RWPE2 (cell line): ENCODE measurements around the gene LDLRAD4.

Experiments
- ATAC-seq: fragments of 200-7000 bp; cut with Tn5 transposase; 3 replicates; pipeline ENCODE4 v1.9.1; 2021; ENCODE audit warnings: low read depth
- DNase-seq: peaks from one replicate; pipeline ENCODE4 v3.0.0-alpha.2; 2020; ENCODE audit warnings: low spot score
- H3K27ac ChIP-seq: fragments of 450-650 bp; 2 replicates; pipeline ENCODE4 v1.5.1; 2017; ENCODE audit warnings: mild to moderate bottlenecking; ENCODE audit not compliant: poor library complexity, severe bottlenecking
- H3K27me3 ChIP-seq: fragments of 250-450 bp; sonication (Bioruptor Pico); 2 replicates; pipeline ENCODE4 v1.5.1; 2021; ENCODE audit warnings: mild to moderate bottlenecking, moderate library complexity; ENCODE audit not compliant: insufficient read depth, poor library complexity, severe bottlenecking
- H3K36me3 ChIP-seq: fragments of 250-450 bp; sonication (Bioruptor Pico); 2 replicates; pipeline ENCODE4 v1.5.1; 2020; ENCODE audit warnings: low read depth, mild to moderate bottlenecking, moderate library complexity
- H3K4me1 ChIP-seq: fragments of 250-450 bp; sonication (Bioruptor Pico); 2 replicates; pipeline ENCODE4 v1.5.1; 2021; ENCODE audit warnings: mild to moderate bottlenecking, moderate library complexity; ENCODE audit not compliant: insufficient read depth, poor library complexity, severe bottlenecking
- H3K4me3 ChIP-seq: fragments of 250-450 bp; sonication (Bioruptor Pico); 2 replicates; pipeline ENCODE4 v1.5.1; 2021; ENCODE audit warnings: mild to moderate bottlenecking, moderate library complexity; ENCODE audit not compliant: severe bottlenecking
- H3K9me3 ChIP-seq: fragments of 250-450 bp; sonication (Bioruptor Pico); 2 replicates; pipeline ENCODE4 v1.5.1; 2021; ENCODE audit warnings: mild to moderate bottlenecking, moderate library complexity; ENCODE audit not compliant: severe bottlenecking
- TF ChIP-seq, protein P1 (sequence below): fragments of 450-650 bp; IDR thresholded peaks from one replicate; pipeline ENCODE4 v1.5.1; 2017; ENCODE audit warnings: mild to moderate bottlenecking, moderate library complexity; ENCODE audit not compliant: poor library complexity, severe bottlenecking

The LDLRAD4 gene

DNA sequence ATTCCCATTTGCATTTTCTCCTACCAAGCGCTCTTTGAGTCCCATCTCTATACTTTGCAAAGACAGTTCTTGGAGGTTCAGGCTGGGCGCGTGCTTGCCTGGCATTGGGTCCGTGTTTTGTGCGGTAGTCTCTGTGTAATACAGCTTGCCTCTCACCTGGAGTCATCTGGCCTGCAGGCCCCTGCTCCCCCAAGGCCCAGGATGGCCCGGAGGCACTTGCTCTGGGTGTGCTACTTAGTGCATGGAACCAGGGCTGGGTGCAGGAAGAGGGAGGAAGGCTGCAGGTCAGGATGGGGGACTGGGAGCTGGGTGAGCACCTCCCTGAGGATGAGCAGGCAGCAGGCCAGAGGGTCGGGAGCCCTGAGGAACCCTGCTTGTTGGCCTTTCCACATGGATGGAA is 220.9 kb downstream of the LDLRAD4 start:
- no peak for DNase-seq
- H3K4me1 ChIP-seq, result peaks cover 8% of the 10 kb centered on the region
- ATAC-seq, result no peak
- no peak overlapping the region for H3K27ac ChIP-seq
- TF ChIP-seq, protein P1, sequence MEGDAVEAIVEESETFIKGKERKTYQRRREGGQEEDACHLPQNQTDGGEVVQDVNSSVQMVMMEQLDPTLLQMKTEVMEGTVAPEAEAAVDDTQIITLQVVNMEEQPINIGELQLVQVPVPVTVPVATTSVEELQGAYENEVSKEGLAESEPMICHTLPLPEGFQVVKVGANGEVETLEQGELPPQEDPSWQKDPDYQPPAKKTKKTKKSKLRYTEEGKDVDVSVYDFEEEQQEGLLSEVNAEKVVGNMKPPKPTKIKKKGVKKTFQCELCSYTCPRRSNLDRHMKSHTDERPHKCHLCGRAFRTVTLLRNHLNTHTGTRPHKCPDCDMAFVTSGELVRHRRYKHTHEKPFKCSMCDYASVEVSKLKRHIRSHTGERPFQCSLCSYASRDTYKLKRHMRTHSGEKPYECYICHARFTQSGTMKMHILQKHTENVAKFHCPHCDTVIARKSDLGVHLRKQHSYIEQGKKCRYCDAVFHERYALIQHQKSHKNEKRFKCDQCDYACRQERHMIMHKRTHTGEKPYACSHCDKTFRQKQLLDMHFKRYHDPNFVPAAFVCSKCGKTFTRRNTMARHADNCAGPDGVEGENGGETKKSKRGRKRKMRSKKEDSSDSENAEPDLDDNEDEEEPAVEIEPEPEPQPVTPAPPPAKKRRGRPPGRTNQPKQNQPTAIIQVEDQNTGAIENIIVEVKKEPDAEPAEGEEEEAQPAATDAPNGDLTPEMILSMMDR, result no peak
- no peaks in the 10 kb centered on the region for H3K36me3 ChIP-seq
- H3K4me3 ChIP-seq, result no peak overlapping the region
- H3K9me3 ChIP-seq, result no peaks in the 10 kb centered on the region
- no peaks in the 10 kb centered on the region for H3K27me3 ChIP-seq

DNA sequence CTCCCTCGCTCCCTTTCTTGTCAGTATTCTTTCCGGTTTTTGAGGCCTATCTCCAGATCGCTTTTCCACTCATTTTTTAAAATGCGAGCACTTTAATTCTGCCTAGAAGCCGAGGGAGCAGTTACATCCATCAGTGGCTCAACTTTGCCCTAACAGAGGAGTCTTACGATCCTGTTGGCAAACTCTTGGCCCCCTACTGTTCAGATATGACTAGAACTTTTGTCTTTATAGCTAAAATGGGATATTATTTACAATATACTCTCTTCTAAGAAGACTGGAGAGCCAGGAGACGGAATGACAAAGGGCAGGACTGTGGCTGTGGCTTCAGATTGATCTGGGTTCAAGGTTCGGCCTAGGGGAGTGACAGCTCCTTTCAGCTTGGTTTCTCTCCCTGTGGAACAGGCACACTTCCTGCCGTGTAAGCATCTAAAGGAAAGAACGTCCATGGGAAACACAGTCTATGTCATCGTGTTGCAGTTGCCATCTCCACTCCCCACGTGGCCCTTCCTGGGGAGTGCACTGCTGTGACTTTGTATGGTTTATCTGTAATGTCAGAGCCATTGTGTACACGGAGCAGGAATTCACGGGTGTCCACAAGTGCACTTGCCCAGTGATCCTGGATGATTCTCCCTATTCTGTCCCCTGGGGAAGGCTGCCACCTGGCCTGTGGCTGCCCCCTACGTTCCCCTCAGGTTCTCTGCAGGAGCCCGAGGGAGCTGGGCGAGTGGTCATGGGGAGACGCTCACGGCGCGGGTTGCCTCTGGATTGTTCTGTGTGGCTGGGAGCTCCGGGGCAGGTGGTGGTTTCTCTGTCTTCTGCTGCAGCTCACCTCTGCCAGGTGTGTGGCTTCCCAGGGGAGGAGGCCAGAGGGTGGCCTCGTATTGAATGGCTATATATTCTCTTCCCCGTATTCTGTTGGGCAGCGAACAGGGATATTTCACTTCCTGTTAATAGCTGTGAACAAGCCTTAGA is 222.0 kb downstream of the LDLRAD4 start:
- no peaks in the 10 kb centered on the region for H3K27me3 ChIP-seq
- H3K4me3 ChIP-seq, result no peak overlapping the region
- peaks cover 8% of the 10 kb centered on the region for H3K4me1 ChIP-seq
- ATAC-seq, result no peak
- TF ChIP-seq, protein P1, result no peak
- H3K36me3 ChIP-seq, result no peaks in the 10 kb centered on the region
- H3K9me3 ChIP-seq, result no peaks in the 10 kb centered on the region
- DNase-seq, result no peak
- no peak overlapping the region for H3K27ac ChIP-seq

DNA sequence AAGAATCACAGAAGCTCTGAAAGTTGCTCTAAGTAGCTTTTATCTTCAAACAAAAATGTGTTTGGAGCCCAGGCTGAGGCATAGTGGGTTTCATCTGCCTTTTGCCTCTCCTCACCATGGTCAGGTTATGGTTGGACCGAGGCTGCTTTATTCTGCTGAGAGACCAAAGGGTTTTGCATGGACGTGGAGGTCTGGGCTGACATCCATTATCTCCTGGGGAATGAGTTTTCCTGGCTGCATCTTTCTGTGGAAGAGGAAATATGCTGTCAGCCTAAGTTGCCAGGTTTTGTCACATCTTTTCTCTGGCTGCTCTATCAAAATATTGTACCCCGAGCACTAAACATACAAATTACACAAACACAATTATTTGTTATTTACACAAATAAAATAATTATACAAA is 223.2 kb downstream of the LDLRAD4 start:
- TF ChIP-seq, protein P1, result no peak
- Histone ChIP-seq H3K27ac (no peak overlapping the region), H3K9me3 (no peaks in the 10 kb centered on the region), H3K4me1 (no peaks in the 10 kb centered on the region), H3K36me3 (no peaks in the 10 kb centered on the region), H3K4me3 (no peak overlapping the region), H3K27me3 (no peaks in the 10 kb centered on the region)
- DNase-seq, result no peak
- ATAC-seq, result no peak

DNA sequence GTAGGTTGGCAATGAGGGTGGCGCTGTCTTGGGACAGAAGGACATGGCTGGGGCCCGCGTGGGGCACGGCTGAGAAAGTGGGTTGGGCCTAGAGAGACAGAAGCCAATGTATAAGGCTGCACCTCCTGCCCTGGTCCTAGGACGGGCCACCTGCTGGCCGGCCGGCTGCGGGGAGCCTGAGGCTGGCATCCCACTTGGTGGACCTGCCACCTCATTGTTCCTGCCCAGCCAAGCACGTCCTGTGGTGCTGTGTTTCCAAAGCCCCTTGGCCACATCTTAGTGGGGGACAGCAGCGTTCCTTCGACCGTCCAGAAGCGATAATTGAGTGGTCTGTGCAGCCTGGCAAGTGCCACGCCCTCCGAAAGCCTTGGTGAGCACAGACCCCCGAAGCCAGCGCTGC is 223.9 kb downstream of the LDLRAD4 start:
- ATAC-seq (no peak), DNase-seq (no peak)
- no peaks in the 10 kb centered on the region for H3K27me3 ChIP-seq
- H3K4me1 ChIP-seq, result no peaks in the 10 kb centered on the region
- TF ChIP-seq, protein P1, result no peak
- H3K4me3 ChIP-seq, result no peak overlapping the region
- no peak overlapping the region for H3K27ac ChIP-seq
- H3K36me3 ChIP-seq, result no peaks in the 10 kb centered on the region
- H3K9me3 ChIP-seq, result no peaks in the 10 kb centered on the region

DNA sequence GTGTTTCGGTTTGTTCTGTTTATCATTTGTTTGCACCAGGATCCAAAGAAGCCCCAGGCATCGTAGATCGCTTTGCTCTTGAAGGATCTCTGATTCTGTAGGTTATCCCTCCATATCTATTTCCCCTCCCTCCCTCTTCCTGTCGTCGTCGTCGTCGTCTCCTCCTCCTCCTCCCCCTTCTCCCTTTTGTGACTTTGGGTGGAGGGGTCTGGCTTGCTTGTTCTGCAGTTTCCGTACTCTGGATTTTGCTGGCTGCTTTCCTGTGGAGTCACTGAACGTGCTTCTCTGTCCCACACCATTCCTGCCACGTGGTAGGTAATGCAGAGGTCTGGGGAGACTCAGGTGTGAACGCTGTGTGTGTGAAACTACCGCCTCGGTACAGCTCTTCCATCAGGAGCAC is 225.0 kb downstream of the LDLRAD4 start:
- no peaks in the 10 kb centered on the region for H3K9me3 ChIP-seq
- no peaks in the 10 kb centered on the region for H3K27me3 ChIP-seq
- no peak overlapping the region for H3K27ac ChIP-seq
- H3K36me3 ChIP-seq, result no peaks in the 10 kb centered on the region
- peaks cover 4% of the 10 kb centered on the region for H3K4me1 ChIP-seq
- TF ChIP-seq, protein P1, result no peak
- H3K4me3 ChIP-seq, result no peak overlapping the region
- no peak for ATAC-seq
- no peak for DNase-seq
